CD4-positive, alpha-beta T cell treated with Interleukin-6 for 4 hours (primary cell): ENCODE results near the gene TEN1.
"Not testable (repeated sequence)": the region's sequence is repeated elsewhere in the genome, so short reads cannot be mapped to it uniquely, and the experiment has no call there.

Source experiments
- DNase-seq: peaks from one replicate; pipeline ENCODE4 v3.0.0-alpha.2; 2020; ENCODE audit warnings: mixed read lengths

Gene TEN1

GRCh38 chr17:76032073-76032779, 53.2 kb downstream of the TEN1 start:
- no peak for DNase-seq

GRCh38 chr17:76032780-76033108, 53.7 kb downstream of the TEN1 start:
- no peak for DNase-seq

- DNase-seq = no peak
These were observed 54.1 kb downstream of the TEN1 start for GRCh38 chr17:76033139-76033538.

GRCh38 chr17:76034428-76035350, 55.6 kb downstream of the TEN1 start:
- DNase-seq = no peak

- no peak for DNase-seq
These were observed 57.6 kb downstream of the TEN1 start for GRCh38 chr17:76036497-76037261.

- DNase-seq = no peak
These were observed 59.0 kb downstream of the TEN1 start for GRCh38 chr17:76038050-76038449.

- DNase-seq = no peak
These were observed 60.1 kb downstream of the TEN1 start for GRCh38 chr17:76039121-76039520.

GRCh38 chr17:76040376-76040775, 61.3 kb downstream of the TEN1 start:
- DNase-seq = no peak

- DNase-seq = not testable (repeated sequence)
These were observed 63.8 kb downstream of the TEN1 start for GRCh38 chr17:76042868-76043267.

- not testable (repeated sequence) for DNase-seq
These were observed 65.5 kb downstream of the TEN1 start for GRCh38 chr17:76044475-76045007.

GRCh38 chr17:76046064-76046463, 67.0 kb downstream of the TEN1 start:
- DNase-seq = no peak

- DNase-seq = no peak
These were observed 69.1 kb downstream of the TEN1 start for GRCh38 chr17:76048025-76048605.

- no peak for DNase-seq
These were observed 69.7 kb downstream of the TEN1 start for GRCh38 chr17:76048711-76049110.

- DNase-seq = no peak
These were observed 70.2 kb downstream of the TEN1 start for GRCh38 chr17:76049239-76049638.

GRCh38 chr17:76049836-76050537, 70.9 kb downstream of the TEN1 start:
- DNase-seq = no peak
